HUES48 (cell line): ENCODE results near the gene ARFGEF3.

Source experiments
- H3K27ac ChIP-seq: one replicate; pipeline ENCODE4 v1.7.0; 2013; ENCODE audit warnings: low read depth, low read length, inconsistent platforms
- H3K27me3 ChIP-seq: 2 replicates; pipeline ENCODE4 v1.6.1; 2013; ENCODE audit warnings: mild to moderate bottlenecking, low read length; ENCODE audit not compliant: control insufficient read depth, insufficient read depth
- H3K36me3 ChIP-seq: 2 replicates; pipeline ENCODE4 v1.6.1; 2013; ENCODE audit warnings: low read length; ENCODE audit not compliant: control insufficient read depth, insufficient read depth
- H3K4me1 ChIP-seq: 2 replicates; pipeline ENCODE4 v1.6.1; 2013; ENCODE audit warnings: mild to moderate bottlenecking, low read length; ENCODE audit not compliant: control insufficient read depth, insufficient read depth
- H3K4me3 ChIP-seq: 2 replicates; pipeline ENCODE4 v1.5.1; 2013; ENCODE audit warnings: mild to moderate bottlenecking, low read depth, low read length
- H3K9ac ChIP-seq: 2 replicates; pipeline ENCODE4 v1.6.1; 2013; ENCODE audit warnings: mild to moderate bottlenecking, low read depth, low read length, moderate library complexity
- H3K9me3 ChIP-seq: 2 replicates; pipeline ENCODE4 v1.6.1; 2013; ENCODE audit warnings: low read length; ENCODE audit not compliant: control insufficient read depth, insufficient read depth

The ARFGEF3 gene

DNA sequence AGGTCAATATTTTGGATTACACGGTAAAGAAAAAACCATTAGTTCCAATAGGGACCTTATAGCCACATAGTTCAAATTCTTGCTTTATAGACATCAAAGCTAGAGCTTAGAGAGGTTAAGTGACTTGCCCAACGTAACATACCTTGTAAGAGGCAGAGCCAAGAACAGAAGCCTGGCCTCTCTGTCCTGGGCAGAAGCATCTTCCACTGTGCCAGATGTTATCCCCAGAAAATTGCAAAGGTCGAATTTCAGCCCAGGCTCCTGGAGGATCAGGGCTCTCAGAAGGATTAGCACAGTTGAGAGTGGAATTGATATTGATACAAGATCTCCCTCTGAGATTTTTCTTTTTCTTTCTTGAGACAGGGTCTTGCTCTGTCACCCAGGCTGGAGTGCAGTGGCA lies 222.0 kb downstream of the ARFGEF3 start:
- no peak overlapping the region for H3K27ac ChIP-seq
- H3K4me3 ChIP-seq = no peak overlapping the region

DNA sequence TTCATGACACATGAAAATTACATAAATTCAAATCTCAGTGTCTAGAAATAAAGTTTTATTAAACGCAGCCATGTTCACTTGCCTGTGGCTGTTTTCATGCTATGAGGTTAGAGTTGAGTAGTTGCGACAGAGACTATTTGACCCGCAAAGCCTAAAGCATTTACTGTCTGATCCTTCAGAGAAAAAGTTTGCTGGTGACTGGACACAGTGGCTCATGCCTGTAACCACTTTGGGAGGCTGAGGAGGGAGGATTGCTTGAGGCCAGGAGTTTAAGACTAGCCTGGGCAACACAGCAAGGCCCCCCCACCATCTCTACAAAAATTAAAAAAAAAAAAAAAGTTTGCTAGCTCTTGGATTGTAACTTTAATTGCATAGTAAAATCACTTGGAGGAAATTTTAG lies 225.2 kb downstream of the ARFGEF3 start:
- Histone ChIP-seq H3K9me3 (no peaks in the 10 kb centered on the region), H3K4me3 (no peak overlapping the region), H3K27me3 (no peaks in the 10 kb centered on the region), H3K9ac (no peak overlapping the region), H3K4me1 (peaks cover 13% of the 10 kb centered on the region), H3K36me3 (no peaks in the 10 kb centered on the region), H3K27ac (no peak overlapping the region)

More for the DNA sequence above, 222.0 kb downstream of the ARFGEF3 start:
- Histone ChIP-seq H3K9ac (no peak overlapping the region), H3K9me3 (no peaks in the 10 kb centered on the region), H3K36me3 (no peaks in the 10 kb centered on the region), H3K27me3 (no peaks in the 10 kb centered on the region), H3K4me1 (peaks cover 13% of the 10 kb centered on the region)

DNA sequence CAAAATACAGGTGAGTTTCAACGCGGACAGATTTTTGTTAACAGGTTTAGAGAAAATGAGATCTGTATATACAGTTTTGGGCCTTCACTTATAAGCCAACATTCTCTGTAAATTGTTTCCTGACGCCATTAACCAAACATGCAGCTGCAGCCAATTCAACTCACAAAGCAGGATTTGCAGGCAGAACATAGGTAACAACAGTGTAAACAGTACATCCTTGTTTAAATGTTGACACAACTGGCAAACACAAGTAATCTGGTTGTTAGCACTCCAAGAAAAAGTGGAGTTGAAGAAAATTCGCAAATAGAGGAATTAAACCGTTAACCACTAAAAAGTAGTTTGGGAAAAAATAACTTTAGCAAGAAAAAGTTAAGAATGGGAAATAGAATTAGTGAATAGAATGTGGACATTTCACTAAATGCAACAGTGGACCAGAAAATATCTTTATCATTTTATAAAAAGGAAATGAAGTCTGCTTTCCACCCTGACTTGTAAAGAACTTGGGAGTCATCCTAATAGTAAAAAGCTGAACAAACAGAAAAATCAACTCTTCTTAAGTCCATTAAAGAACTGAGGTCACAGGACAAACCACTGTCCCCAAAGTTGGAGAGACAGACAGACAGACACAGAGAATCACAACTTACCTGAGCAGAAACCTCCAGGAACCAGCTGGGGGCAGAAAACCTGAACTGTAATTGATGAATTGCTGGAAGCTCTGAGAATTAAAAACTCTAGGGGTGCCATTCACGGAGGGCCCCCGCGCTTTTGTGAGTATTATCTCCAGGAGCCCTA lies 226.0 kb downstream of the ARFGEF3 start:
- Histone ChIP-seq H3K9ac (no peak overlapping the region), H3K4me1 (peaks cover 13% of the 10 kb centered on the region), H3K27ac (no peak overlapping the region), H3K4me3 (no peak overlapping the region), H3K9me3 (no peaks in the 10 kb centered on the region), H3K36me3 (no peaks in the 10 kb centered on the region), H3K27me3 (no peaks in the 10 kb centered on the region)

DNA sequence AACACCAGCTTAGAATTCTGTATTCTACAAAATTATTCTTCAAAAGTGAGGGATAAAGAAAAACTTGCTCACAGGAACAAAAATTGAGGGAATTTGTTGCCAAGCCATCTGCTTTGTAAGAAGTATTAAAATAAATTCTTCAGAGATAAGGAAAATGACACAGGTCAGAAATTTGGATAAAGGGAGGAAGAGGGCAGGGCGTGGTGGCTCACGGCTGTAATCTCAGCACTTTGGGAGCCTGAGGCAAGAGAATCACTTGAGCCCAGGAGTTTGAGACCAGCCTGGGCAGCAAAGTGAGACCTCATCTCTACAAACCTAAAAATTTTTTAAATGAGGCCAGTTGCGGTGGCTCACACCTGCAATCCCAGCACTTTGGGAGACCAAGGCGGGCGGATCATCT lies 227.8 kb downstream of the ARFGEF3 start:
- H3K27me3 ChIP-seq = no peaks in the 10 kb centered on the region
- no peaks in the 10 kb centered on the region for H3K9me3 ChIP-seq
- H3K27ac ChIP-seq = no peak overlapping the region
- peaks cover 13% of the 10 kb centered on the region for H3K4me1 ChIP-seq
- H3K4me3 ChIP-seq = no peak overlapping the region
- no peaks in the 10 kb centered on the region for H3K36me3 ChIP-seq
- no peak overlapping the region for H3K9ac ChIP-seq
